T-helper 17 cell (primary cell): Measurements from ENCODE around the gene ABCA1. TPM values are rescaled to one million over a fixed set of nuclear protein-coding genes. Genes with fewer than 3 reads are reported as not detected.

Source experiments
- ATAC-seq: fragments of 150-1000 bp; cut with Tn5 transposase; 2 replicates; pipeline ENCODE4 v1.10.0; 2021; ENCODE audit warnings: mild to moderate bottlenecking, moderate library complexity
- DNase-seq, 3 donors: peaks; one replicate each; pipeline versions ENCODE4 v3.0.0 to v3.0.0-alpha.2; 2020 to 2021
- H3K9me3 ChIP-seq: one replicate; pipeline ENCODE4 v1.7.0; 2013; ENCODE audit warnings: low read length, mild to moderate bottlenecking; ENCODE audit not compliant: control insufficient read depth, poor library complexity, severe bottlenecking
- H3K27ac Mint-ChIP-seq: one replicate; pipeline ENCODE4 v1.8.0; 2022; ENCODE audit warnings: mild to moderate bottlenecking, moderate library complexity, mixed read lengths
- H3K27me3 Mint-ChIP-seq: one replicate; pipeline ENCODE4 v1.8.0; 2022; ENCODE audit warnings: mixed read lengths
- H3K36me3 Mint-ChIP-seq: one replicate; pipeline ENCODE4 v1.8.0; 2022; ENCODE audit warnings: low read depth, mixed read lengths
- H3K4me1 Mint-ChIP-seq: one replicate; pipeline ENCODE4 v1.8.0; 2022; ENCODE audit warnings: mild to moderate bottlenecking, mixed read lengths
- H3K4me3 Mint-ChIP-seq: one replicate; pipeline ENCODE4 v1.8.0; 2022; ENCODE audit warnings: mild to moderate bottlenecking, moderate library complexity, mixed read lengths
- total RNA-seq, 4 donors: library from RNA in 2 of 4; stranded (reverse) in 2 of 4; gene quantifications; one replicate each; pipeline ENCODE4 v1.2.3 and lab custom pipeline; 2022 to 2026

The ABCA1 gene
- total RNA-seq, 2 donors from 2014 or later: 16.0 to 18.9 TPM

GRCh38 chr9:104826079-104826775 lies 101.7 kb downstream of the ABCA1 start:
- H3K27ac Mint-ChIP-seq: no peak overlapping the region
- ATAC-seq (no peak), DNase-seq (no peak)
- no peak overlapping the region for H3K4me3 Mint-ChIP-seq
- no peaks in the 10 kb centered on the region for H3K4me1 Mint-ChIP-seq
- peaks cover 24% of the 10 kb centered on the region for H3K36me3 Mint-ChIP-seq
- no peaks in the 10 kb centered on the region for H3K27me3 Mint-ChIP-seq
- H3K9me3 ChIP-seq: no peaks in the 10 kb centered on the region

DNA sequence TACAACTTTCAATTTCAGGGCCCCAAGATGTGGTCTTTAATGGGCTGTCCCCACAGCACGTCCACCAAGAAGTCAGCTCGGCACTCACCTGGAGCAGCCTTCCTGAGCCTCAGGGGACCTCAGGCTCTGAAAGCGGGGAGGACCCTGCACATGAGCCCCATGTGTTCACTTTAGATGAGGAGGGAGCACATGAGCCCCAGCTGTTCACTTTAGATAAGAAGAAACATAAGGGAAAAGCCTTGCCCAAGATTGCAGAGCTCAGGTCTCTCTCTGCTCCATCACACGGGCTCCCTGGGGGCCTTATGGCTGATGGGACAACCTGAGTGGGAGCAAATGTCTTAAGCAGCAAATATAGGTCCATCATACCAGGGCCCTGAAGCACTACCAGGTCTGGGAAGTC lies 107.6 kb downstream of the ABCA1 start:
- Mint-ChIP-seq H3K4me3 (no peak overlapping the region), H3K36me3 (peaks cover 20% of the 10 kb centered on the region)

DNA sequence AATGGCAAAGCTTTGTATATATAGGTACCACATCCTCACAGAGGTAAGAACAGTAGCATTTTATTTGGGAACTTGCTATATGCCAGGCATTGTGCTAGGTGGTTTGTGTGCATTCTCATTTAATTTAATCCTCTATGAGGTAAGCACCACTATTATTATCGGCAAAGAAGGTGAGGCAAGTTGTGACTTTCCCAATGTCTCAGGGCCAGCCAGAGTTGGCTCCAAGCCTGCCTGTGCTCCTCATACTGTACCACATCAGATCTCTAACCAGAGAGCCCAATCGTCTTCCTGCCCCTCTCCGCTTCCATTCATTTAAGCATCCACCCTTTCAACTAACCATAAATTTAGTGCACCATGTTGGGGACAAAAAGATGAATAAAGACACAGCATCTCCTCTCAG lies 108.9 kb downstream of the ABCA1 start:
- ATAC-seq: no peak
- no peak for DNase-seq
- Mint-ChIP-seq H3K4me3 (no peak overlapping the region), H3K27me3 (no peaks in the 10 kb centered on the region), H3K36me3 (peaks cover 20% of the 10 kb centered on the region), H3K27ac (no peak overlapping the region), H3K4me1 (no peaks in the 10 kb centered on the region)
- no peaks in the 10 kb centered on the region for H3K9me3 ChIP-seq

More for the DNA sequence above, 107.6 kb downstream of the ABCA1 start:
- H3K27me3 Mint-ChIP-seq: no peaks in the 10 kb centered on the region
- no peaks in the 10 kb centered on the region for H3K9me3 ChIP-seq
- H3K27ac Mint-ChIP-seq: no peak overlapping the region
- ATAC-seq (no peak), DNase-seq (no peak)
- no peaks in the 10 kb centered on the region for H3K4me1 Mint-ChIP-seq

DNA sequence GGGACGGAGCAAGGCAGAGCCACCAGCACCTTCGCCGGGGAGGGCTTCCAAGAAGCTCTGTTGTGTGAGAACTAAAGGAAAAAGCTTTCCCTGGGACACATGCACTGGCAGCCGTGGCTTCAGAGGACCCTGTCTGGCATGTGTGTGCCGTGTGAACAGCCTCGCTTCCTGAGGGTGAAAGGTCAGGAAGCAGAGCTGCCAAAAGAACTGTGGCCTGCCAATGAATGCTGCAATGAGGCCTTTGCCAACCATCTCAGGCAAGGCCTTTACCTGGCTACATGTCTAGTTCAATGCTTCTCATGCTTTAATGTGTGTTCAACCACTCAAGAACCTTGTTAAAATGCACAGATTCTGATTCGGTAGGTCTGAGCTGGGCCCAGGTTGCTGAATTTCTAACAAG lies 110.5 kb downstream of the ABCA1 start:
- ATAC-seq (no peak), DNase-seq (no peak)
- Mint-ChIP-seq H3K27me3 (no peaks in the 10 kb centered on the region), H3K4me1 (no peaks in the 10 kb centered on the region), H3K27ac (no peak overlapping the region), H3K36me3 (peaks cover 11% of the 10 kb centered on the region), H3K4me3 (no peak overlapping the region)
- no peaks in the 10 kb centered on the region for H3K9me3 ChIP-seq

GRCh38 chr9:104815851-104816565 lies 111.9 kb downstream of the ABCA1 start:
- ATAC-seq: no peak
- Mint-ChIP-seq H3K27ac (no peak overlapping the region), H3K36me3 (peaks cover 11% of the 10 kb centered on the region), H3K4me1 (no peaks in the 10 kb centered on the region), H3K27me3 (no peaks in the 10 kb centered on the region), H3K4me3 (no peak overlapping the region)
- DNase-seq: no peak
- no peaks in the 10 kb centered on the region for H3K9me3 ChIP-seq

GRCh38 chr9:104810421-104811339 lies 117.3 kb downstream of the ABCA1 start:
- Mint-ChIP-seq H3K27ac (no peak overlapping the region), H3K36me3 (peaks cover 13% of the 10 kb centered on the region), H3K4me1 (peaks cover 2% of the 10 kb centered on the region), H3K27me3 (no peaks in the 10 kb centered on the region), H3K4me3 (no peak overlapping the region)
- ATAC-seq: no peak
- no peaks in the 10 kb centered on the region for H3K9me3 ChIP-seq
- no peak for DNase-seq

GRCh38 chr9:104808035-104808614 lies 119.8 kb downstream of the ABCA1 start:
- H3K4me3 Mint-ChIP-seq: no peak overlapping the region
- DNase-seq (no peak), ATAC-seq (no peak)
- H3K36me3 Mint-ChIP-seq: peaks cover 11% of the 10 kb centered on the region
- no peaks in the 10 kb centered on the region for H3K27me3 Mint-ChIP-seq
- H3K9me3 ChIP-seq: no peaks in the 10 kb centered on the region
- no peak overlapping the region for H3K27ac Mint-ChIP-seq
- peaks cover 2% of the 10 kb centered on the region for H3K4me1 Mint-ChIP-seq

DNA sequence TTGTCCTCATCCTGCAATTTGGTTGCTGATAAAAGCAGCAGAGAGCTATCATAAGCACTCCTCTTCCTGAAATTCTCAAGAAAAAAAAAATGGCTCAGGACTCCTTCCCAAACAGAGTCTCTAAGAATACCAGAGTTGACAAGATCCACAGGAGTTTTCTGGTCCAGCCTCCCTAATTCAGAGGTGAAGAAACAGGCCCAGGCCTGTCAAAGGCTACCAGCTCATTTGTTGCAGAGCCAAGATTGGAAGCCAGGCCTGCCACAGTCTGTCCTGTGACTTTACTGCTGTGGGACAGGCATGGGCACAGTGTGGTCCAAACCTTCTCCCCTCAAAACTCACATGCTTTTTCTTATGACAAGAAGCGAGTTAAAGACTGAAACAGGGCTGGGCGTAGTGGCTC lies 122.5 kb downstream of the ABCA1 start:
- Mint-ChIP-seq H3K27me3 (no peaks in the 10 kb centered on the region), H3K36me3 (peaks cover 13% of the 10 kb centered on the region), H3K4me1 (peaks cover 2% of the 10 kb centered on the region), H3K27ac (no peak overlapping the region), H3K4me3 (no peak overlapping the region)
- no peaks in the 10 kb centered on the region for H3K9me3 ChIP-seq
- DNase-seq (no peak), ATAC-seq (no peak)

DNA sequence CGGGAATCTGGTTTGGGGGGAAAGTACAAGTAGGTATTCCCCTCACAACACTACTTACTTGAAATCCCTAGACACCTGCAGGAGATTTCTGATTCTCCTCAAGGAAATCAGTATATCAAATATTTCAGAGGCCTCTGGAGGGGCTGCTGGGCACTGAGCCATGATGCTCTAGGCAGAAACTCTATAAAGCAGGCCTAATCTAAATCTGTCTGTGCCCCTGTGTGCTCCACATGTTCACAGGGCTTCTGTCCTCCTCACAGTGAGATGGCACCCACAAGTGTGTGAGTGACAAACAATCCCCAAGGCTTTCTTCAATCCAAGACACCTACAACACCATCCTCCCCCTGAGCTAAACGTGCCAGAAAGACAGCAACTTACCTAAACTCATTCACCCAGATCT lies 125.0 kb downstream of the ABCA1 start:
- Mint-ChIP-seq H3K4me1 (no peaks in the 10 kb centered on the region), H3K27me3 (no peaks in the 10 kb centered on the region), H3K4me3 (no peak overlapping the region), H3K36me3 (peaks cover 12% of the 10 kb centered on the region), H3K27ac (no peak overlapping the region)
- H3K9me3 ChIP-seq: no peaks in the 10 kb centered on the region
- DNase-seq (no peak), ATAC-seq (no peak)

- ATAC-seq: no peak
- Mint-ChIP-seq H3K27ac (no peak overlapping the region), H3K4me3 (no peak overlapping the region), H3K4me1 (no peaks in the 10 kb centered on the region), H3K27me3 (no peaks in the 10 kb centered on the region), H3K36me3 (peaks cover 12% of the 10 kb centered on the region)
- no peaks in the 10 kb centered on the region for H3K9me3 ChIP-seq
- no peak for DNase-seq
Observed at GRCh38 chr9:104802110-104802509, 125.8 kb downstream of the ABCA1 start.

DNA sequence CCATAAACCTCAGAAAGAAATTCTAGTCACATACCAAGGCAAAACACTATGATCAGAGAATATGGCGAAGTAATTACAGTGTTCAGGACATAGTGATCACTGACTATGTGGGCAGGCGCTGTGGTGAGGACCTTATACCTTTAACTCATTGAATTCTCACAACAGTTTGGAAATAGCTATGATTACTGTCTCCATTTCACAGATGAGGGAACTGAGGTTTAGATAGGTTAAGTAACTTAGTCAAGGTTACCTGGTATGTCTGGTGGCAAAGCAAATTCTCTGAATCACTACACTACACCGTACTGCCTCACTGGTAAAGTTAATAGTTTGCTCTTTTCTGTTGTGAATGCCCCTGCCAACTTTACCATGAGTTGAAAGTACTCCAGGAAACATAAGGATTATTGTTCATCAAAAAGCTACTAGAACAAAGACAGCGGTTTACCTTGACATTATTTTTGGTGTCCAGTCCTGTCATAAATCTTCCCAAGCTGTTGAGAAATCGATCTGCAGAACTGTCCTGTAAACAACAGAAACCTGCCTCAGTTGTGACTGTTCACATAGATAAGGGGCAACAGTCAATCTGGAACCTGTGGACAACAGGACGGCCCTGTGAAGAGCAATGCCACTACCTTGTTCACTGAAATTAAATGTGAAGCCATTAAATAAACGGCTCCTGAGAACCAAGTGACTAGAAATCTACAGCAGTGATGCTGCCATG lies 127.7 kb downstream of the ABCA1 start:
- no peak overlapping the region for H3K4me3 Mint-ChIP-seq
- no peak overlapping the region for H3K27ac Mint-ChIP-seq
- H3K4me1 Mint-ChIP-seq: no peaks in the 10 kb centered on the region
- no peaks in the 10 kb centered on the region for H3K27me3 Mint-ChIP-seq
- ATAC-seq (no peak), DNase-seq (no peak)
- H3K9me3 ChIP-seq: no peaks in the 10 kb centered on the region
- H3K36me3 Mint-ChIP-seq: peaks cover 6% of the 10 kb centered on the region

GRCh38 chr9:104798209-104798995 lies 129.6 kb downstream of the ABCA1 start:
- Mint-ChIP-seq H3K27ac (no peak overlapping the region), H3K36me3 (peaks cover 14% of the 10 kb centered on the region), H3K4me3 (no peak overlapping the region), H3K4me1 (no peaks in the 10 kb centered on the region), H3K27me3 (no peaks in the 10 kb centered on the region)
- no peak for DNase-seq
- no peak for ATAC-seq
- no peaks in the 10 kb centered on the region for H3K9me3 ChIP-seq
